ENCODE data around the gene RPTOR.

The RPTOR gene

GRCh38 chr17:80704894-80705293 lies 160.3 kb downstream of the RPTOR start:
- DNase-seq (ENCODE audit: low spot score), result no peak
- no peak for TF ChIP-seq CTCF (IDR thresholded peaks at IDR 0.05; ENCODE audit: borderline replicate concordance, control extremely low read depth, extremely low read depth, insufficient read depth, missing control alignments)
- in situ Hi-C loops (cut with MboI; ENCODE audit: low sequenced_read_pairs, unreplicated experiment), result no loop called here

GRCh38 chr17:80705988-80706387 lies 161.3 kb downstream of the RPTOR start:
- in situ Hi-C loops (cut with MboI; ENCODE audit: low sequenced_read_pairs, unreplicated experiment), result no loop called here
- TF ChIP-seq CTCF (IDR thresholded peaks at IDR 0.05; ENCODE audit: borderline replicate concordance, control extremely low read depth, extremely low read depth, insufficient read depth, missing control alignments), result no peak
- DNase-seq (ENCODE audit: low spot score), result no peak

GRCh38 chr17:80706463-80706867 lies 161.8 kb downstream of the RPTOR start:
- no peak for DNase-seq (ENCODE audit: low spot score)
- in situ Hi-C loops (cut with MboI; ENCODE audit: low sequenced_read_pairs, unreplicated experiment), result no loop called here
- TF ChIP-seq CTCF (IDR thresholded peaks at IDR 0.05; ENCODE audit: borderline replicate concordance, control extremely low read depth, extremely low read depth, insufficient read depth, missing control alignments), result no peak

GRCh38 chr17:80708480-80708879 lies 163.8 kb downstream of the RPTOR start:
- no peak for DNase-seq (ENCODE audit: low spot score)
- TF ChIP-seq CTCF (IDR thresholded peaks at IDR 0.05; ENCODE audit: borderline replicate concordance, control extremely low read depth, extremely low read depth, insufficient read depth, missing control alignments), result no peak
- in situ Hi-C loops (cut with MboI; ENCODE audit: low sequenced_read_pairs, unreplicated experiment), result no loop called here

GRCh38 chr17:80709090-80709695 lies 164.6 kb downstream of the RPTOR start:
- no peak for DNase-seq (ENCODE audit: low spot score)
- in situ Hi-C loops (cut with MboI; ENCODE audit: low sequenced_read_pairs, unreplicated experiment), result no loop called here
- no peak for TF ChIP-seq CTCF (IDR thresholded peaks at IDR 0.05; ENCODE audit: borderline replicate concordance, control extremely low read depth, extremely low read depth, insufficient read depth, missing control alignments)

GRCh38 chr17:80710714-80711302 lies 166.2 kb downstream of the RPTOR start:
- in situ Hi-C loops (cut with MboI; ENCODE audit: low sequenced_read_pairs, unreplicated experiment), result no loop called here
- no peak for TF ChIP-seq CTCF (IDR thresholded peaks at IDR 0.05; ENCODE audit: borderline replicate concordance, control extremely low read depth, extremely low read depth, insufficient read depth, missing control alignments)
- DNase-seq (ENCODE audit: low spot score), result no peak

All from GM13976 (cell line).